ENCODE data around the gene MPP3.
"Not testable (repeated sequence)": the region's sequence is repeated elsewhere in the genome, so short reads cannot be mapped to it uniquely, and the experiment has no call there.

The MPP3 gene

GRCh38 chr17:43860927-43861622 is 28.1 kb upstream of the MPP3 start:
- no peak for DNase-seq

GRCh38 chr17:43860077-43860725 is 27.3 kb upstream of the MPP3 start:
- DNase-seq = no peak

GRCh38 chr17:43857957-43858600 is 25.1 kb upstream of the MPP3 start:
- no peak for DNase-seq

GRCh38 chr17:43857141-43857540 is 24.2 kb upstream of the MPP3 start:
- DNase-seq = no peak

GRCh38 chr17:43856141-43856540 is 23.2 kb upstream of the MPP3 start:
- no peak for DNase-seq

GRCh38 chr17:43855061-43855460 is 22.1 kb upstream of the MPP3 start:
- no peak for DNase-seq

- DNase-seq = no peak
Measured at GRCh38 chr17:43854498-43854897, 21.6 kb upstream of the MPP3 start.

GRCh38 chr17:43853546-43853945 is 20.6 kb upstream of the MPP3 start:
- DNase-seq = no peak

- no peak for DNase-seq
Measured at GRCh38 chr17:43852571-43852970, 19.6 kb upstream of the MPP3 start.

GRCh38 chr17:43849116-43849515 is 16.2 kb upstream of the MPP3 start:
- DNase-seq = no peak

- no peak for DNase-seq
Measured at GRCh38 chr17:43848601-43849000, 15.7 kb upstream of the MPP3 start.

GRCh38 chr17:43846963-43847371 is 14.0 kb upstream of the MPP3 start, which contains the start of gene CD300LG:
CD300LG (plus strand) TSS chr17:43847176; CDS start chr17:43847217, 41 bp downstream.
- no peak for DNase-seq

- DNase-seq = peak; percentile 93
Measured at GRCh38 chr17:43846221-43846712, 13.3 kb upstream of the MPP3 start.

- no peak for DNase-seq
Measured at GRCh38 chr17:43845766-43846165, 12.8 kb upstream of the MPP3 start.

- no peak for DNase-seq
Measured at GRCh38 chr17:43844241-43844640, 11.3 kb upstream of the MPP3 start.

- DNase-seq = no peak
Measured at GRCh38 chr17:43842975-43843325, 10.0 kb upstream of the MPP3 start.

GRCh38 chr17:43842091-43842974 is 9.4 kb upstream of the MPP3 start:
- not testable (repeated sequence) for DNase-seq

GRCh38 chr17:43841282-43841681 is 8.3 kb upstream of the MPP3 start:
- DNase-seq = no peak

GRCh38 chr17:43840814-43841213 is 7.9 kb upstream of the MPP3 start:
- DNase-seq = no peak

GRCh38 chr17:43839670-43840108 is 6.7 kb upstream of the MPP3 start:
- DNase-seq = no peak

GRCh38 chr17:43834106-43834505 is 1.2 kb upstream of the MPP3 start:
- no peak for DNase-seq

- DNase-seq = peak; percentile 64
Measured at GRCh38 chr17:43832168-43832975, 574 bp downstream of the MPP3 start.
